ENCODE results near the gene UBE2K.

DNA sequence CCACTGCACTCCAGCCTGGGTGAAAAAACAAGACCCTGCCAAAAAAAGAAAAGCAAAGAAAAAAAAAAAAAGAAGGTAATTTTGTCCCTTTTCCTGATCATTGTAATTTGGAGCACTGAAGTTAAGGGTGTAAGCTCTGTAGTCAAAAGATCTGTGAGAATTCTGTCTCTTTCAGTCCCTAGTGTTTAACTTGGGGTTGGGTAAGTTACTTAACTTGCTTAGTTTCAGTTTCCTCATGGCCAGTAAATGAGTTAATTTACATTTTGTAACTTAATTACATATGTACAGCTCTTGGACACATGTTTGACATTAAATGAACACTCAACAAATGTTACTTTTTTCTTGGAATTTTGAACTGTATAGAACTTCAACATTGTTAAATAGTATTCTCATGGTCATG is 10.9 kb upstream of the UBE2K start:
- TF ChIP-seq RNF2 (conservative IDR thresholded peaks at IDR 0.05; ENCODE audit: low read depth) (no peak), YY1 (IDR thresholded peaks at IDR 0.05; ENCODE audit: insufficient read depth, insufficient replicate concordance, low read depth, low read length) (no peak), ZNF496 (CRISPR knock-in tag; IDR thresholded peaks at IDR 0.05; ENCODE audit: insufficient replicate concordance) (no peak), ARHGAP35 (CRISPR knock-in tag; IDR thresholded peaks at IDR 0.05; ENCODE audit: borderline replicate concordance) (no peak)

Data from HepG2 (cell line).